GM12892 (cell line): ENCODE measurements around the gene LCP1.
A peak's percentile ranks its signal among the peaks of the same experiment; 100 is the strongest.

Experiments used
- DNase-seq: peaks from one replicate; pipeline ENCODE4 v3.0.0; 2011; ENCODE audit not compliant: insufficient read length
- FAIRE-seq: peaks from 2 replicates; lab custom pipeline; 2011; peaks lifted over from hg19 to GRCh38; lab: Jason Lieb, UNC
- POLR2A ChIP-seq: IDR thresholded peaks from 2 replicates; pipeline ENCODE4 v1.6.1; 2011; ENCODE audit warnings: low read depth, low read length, control low read depth
- POLR2AphosphoS5 ChIP-seq: IDR thresholded peaks from 2 replicates; pipeline ENCODE4 v1.6.1; 2011; ENCODE audit warnings: low read depth, low read length, control low read depth
- TAF1 ChIP-seq: IDR thresholded peaks from 2 replicates; pipeline ENCODE4 v1.6.1; 2011; ENCODE audit warnings: low read depth, mild to moderate bottlenecking, control low read depth, low read length, borderline replicate concordance

Gene LCP1

GRCh38 chr13:46082324-46082723 is 99.7 kb downstream of the LCP1 start:
- TF ChIP-seq TAF1 (no peak), POLR2A (no peak), POLR2AphosphoS5 (no peak)
- FAIRE-seq (no peak), DNase-seq (no peak)

- FAIRE-seq (peak; percentile 63), DNase-seq (no peak)
- TF ChIP-seq POLR2AphosphoS5 = no peak
- TF ChIP-seq POLR2A = no peak
- TF ChIP-seq TAF1 = no peak
These were observed 102.2 kb downstream of the LCP1 start for GRCh38 chr13:46079770-46080169.

- DNase-seq = no peak
- FAIRE-seq = no peak
- TF ChIP-seq POLR2AphosphoS5 (no peak), POLR2A (no peak), TAF1 (no peak)
These were observed 104.7 kb downstream of the LCP1 start for GRCh38 chr13:46077265-46077664.

GRCh38 chr13:46076827-46077226 is 105.2 kb downstream of the LCP1 start:
- no peak for FAIRE-seq
- DNase-seq = no peak
- TF ChIP-seq POLR2AphosphoS5 (no peak), TAF1 (no peak), POLR2A (no peak)
